Natural killer cell treated with Interleukin-12 subunit alpha and Interleukin-12 subunit beta and Interleukin-15 and Interleukin-18, amount 100 ng/mL, for 72 hours (primary cell): ENCODE data around the gene SLC12A8. TPM values are rescaled to one million over a fixed set of nuclear protein-coding genes. Genes with fewer than 3 reads are reported as not detected.

Source experiments
- ATAC-seq, 2 donors: fragments of 150-1000 bp; cut with Tn5 transposase in 1 of 2; sonication (Bioruptor Pico), chemical (Tn5 transposase) in 1 of 2; 2 replicates each; pipeline ENCODE4 v1.10.0; 2021
- DNase-seq: peaks from one replicate; pipeline ENCODE4 v3.0.0; 2022; ENCODE audit warnings: low spot score
- H3K27ac Mint-ChIP-seq, 2 donors: 1 replicate in 1 of 2; 2 replicates in 1 of 2; pipeline ENCODE4 v1.8.0; 2022; ENCODE audit warnings: mixed read lengths in 2 of 2, mild to moderate bottlenecking in 1 of 2, moderate library complexity in 1 of 2
- H3K27me3 Mint-ChIP-seq, 2 donors: 1 replicate in 1 of 2; 2 replicates in 1 of 2; pipeline ENCODE4 v1.8.0; 2022; ENCODE audit warnings: mixed read lengths in 2 of 2
- H3K36me3 Mint-ChIP-seq: one replicate; pipeline ENCODE4 v1.8.0; 2022; ENCODE audit warnings: mixed read lengths
- H3K4me1 Mint-ChIP-seq, 2 donors: 1 replicate in 1 of 2; 2 replicates in 1 of 2; pipeline ENCODE4 v1.8.0; 2022; ENCODE audit warnings: low read depth in 2 of 2, mixed read lengths in 2 of 2, mild to moderate bottlenecking in 1 of 2
- H3K4me3 Mint-ChIP-seq: one replicate; pipeline ENCODE4 v1.8.0; 2022; ENCODE audit warnings: mixed read lengths
- H3K9me3 Mint-ChIP-seq: 2 replicates; pipeline ENCODE4 v1.8.0; 2022; ENCODE audit warnings: mixed read lengths
- total RNA-seq, 2 donors: library from RNA; stranded (reverse); gene quantifications; one replicate each; pipeline ENCODE4 v1.2.3, GENCODE V29; 2022

The SLC12A8 gene
- total RNA-seq, 2 donors from 2014 or later = 2.7 to 4.7 TPM

GRCh38 chr3:125126323-125126722 is 86.2 kb downstream of the SLC12A8 start:
- Mint-ChIP-seq H3K4me1 (peaks cover 48 to 52% of the 10 kb centered on the region in 2 donors), H3K36me3 (no peaks in the 10 kb centered on the region), H3K27ac (peak overlapping the region in 1 of 2 donors; percentile 70), H3K9me3 (no peaks in the 10 kb centered on the region), H3K4me3 (peak overlapping the region; percentile 3), H3K27me3 (no peaks in the 10 kb centered on the region)
- DNase-seq (no peak), ATAC-seq (no peak)

- peak overlapping the region in 1 of 2 donors; percentile 70 for H3K27ac Mint-ChIP-seq
- peak overlapping the region; percentile 21 for H3K4me3 Mint-ChIP-seq
- peaks cover 53 to 57% of the 10 kb centered on the region in 2 donors for H3K4me1 Mint-ChIP-seq
- peak; percentile 76 to 89 for ATAC-seq
- H3K27me3 Mint-ChIP-seq = no peaks in the 10 kb centered on the region
- peak; percentile 76 for DNase-seq
- no peaks in the 10 kb centered on the region for H3K36me3 Mint-ChIP-seq
- no peaks in the 10 kb centered on the region for H3K9me3 Mint-ChIP-seq
Observed at GRCh38 chr3:125125821-125126245, 86.7 kb downstream of the SLC12A8 start.

- DNase-seq = peak; percentile 56
- H3K9me3 Mint-ChIP-seq = no peaks in the 10 kb centered on the region
- ATAC-seq = no peak
- peaks cover 63 to 67% of the 10 kb centered on the region in 2 donors for H3K4me1 Mint-ChIP-seq
- no peaks in the 10 kb centered on the region for H3K27me3 Mint-ChIP-seq
- no peak overlapping the region for H3K27ac Mint-ChIP-seq
- H3K36me3 Mint-ChIP-seq = no peaks in the 10 kb centered on the region
- H3K4me3 Mint-ChIP-seq = no peak overlapping the region
Observed at GRCh38 chr3:125123451-125124305, 88.9 kb downstream of the SLC12A8 start.

DNA sequence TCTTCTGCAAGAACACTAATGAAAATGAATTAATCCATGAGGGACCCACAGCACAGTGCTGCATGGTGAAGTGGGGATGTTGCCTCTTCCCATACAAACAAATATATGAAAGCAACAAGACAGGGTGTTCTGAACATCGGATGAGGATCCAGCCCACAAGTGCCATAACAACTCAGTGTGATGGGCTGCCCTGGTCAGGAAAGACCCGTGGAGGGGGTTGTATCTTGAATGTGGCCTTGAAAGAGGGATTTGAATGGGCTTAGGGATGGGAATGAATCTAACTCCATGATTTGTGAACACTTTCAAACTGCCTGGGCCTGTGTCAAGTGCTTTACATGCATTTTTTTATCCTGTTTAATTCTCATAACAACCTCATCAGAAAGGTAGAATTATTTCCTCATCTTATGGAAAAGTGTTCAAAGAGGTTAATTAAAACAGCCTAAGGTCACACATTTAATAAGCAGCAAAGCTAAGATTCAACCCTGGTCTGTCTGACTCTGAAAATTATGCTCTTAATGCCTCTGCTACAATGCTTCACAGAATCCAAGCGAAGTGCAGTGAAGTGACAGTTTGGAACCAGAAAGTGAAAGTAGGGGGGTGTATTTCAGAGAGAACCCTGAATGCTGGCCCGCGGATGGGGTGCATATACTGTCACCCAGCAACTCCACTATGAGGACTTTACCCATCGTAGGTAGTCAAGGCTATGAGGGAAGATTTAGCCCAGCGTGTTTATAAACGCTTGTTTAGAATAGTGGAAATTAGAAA is 91.1 kb downstream of the SLC12A8 start:
- Mint-ChIP-seq H3K4me1 (peaks cover 64 to 67% of the 10 kb centered on the region in 2 donors), H3K27ac (peak overlapping the region in 1 of 2 donors; percentile 18), H3K4me3 (peak overlapping the region; percentile 43), H3K36me3 (no peaks in the 10 kb centered on the region), H3K27me3 (no peaks in the 10 kb centered on the region), H3K9me3 (no peaks in the 10 kb centered on the region)
- no peak for ATAC-seq
- peak; percentile 53 for DNase-seq

DNA sequence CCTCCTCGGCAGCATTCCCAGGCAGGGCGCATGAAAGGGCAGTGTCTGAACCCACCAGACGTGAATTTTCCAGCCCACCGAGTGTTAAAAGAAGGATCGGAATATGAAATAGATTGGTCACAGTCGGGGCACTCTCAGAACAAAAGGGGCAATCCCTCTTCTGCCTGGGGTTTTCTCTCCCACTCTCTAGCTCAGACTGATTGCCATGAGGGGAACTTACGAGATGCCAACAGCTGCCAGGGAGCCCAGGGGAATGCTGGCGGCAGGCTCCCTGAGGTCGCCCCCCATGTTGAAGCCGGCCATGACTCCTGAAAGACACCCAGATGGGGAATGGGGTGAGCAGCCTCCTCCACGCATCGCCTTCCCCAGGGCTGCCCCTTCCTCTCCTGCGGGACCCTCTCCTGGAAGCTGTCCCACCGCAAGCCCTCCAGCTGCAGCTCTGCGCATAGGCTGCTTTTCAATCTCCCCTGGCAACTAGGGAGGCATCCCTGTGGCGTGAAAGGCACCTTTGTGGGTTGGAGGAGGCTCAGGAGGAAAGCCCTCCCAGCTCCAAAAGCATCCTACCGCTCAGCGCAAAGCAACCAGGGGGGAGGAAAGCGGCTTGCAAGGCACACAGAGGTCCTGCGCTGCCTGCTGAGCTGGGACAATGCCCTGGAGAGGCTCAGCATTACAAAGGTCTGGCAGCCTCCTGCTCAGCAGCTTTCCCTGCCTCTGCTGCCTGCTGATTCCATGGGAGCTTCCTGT is 92.0 kb downstream of the SLC12A8 start:
- ATAC-seq (peak in 1 of 2 donors; percentile 45), DNase-seq (peak; percentile 56)
- peak overlapping the region; percentile 43 for H3K4me3 Mint-ChIP-seq
- H3K4me1 Mint-ChIP-seq = peaks cover 64 to 67% of the 10 kb centered on the region in 2 donors
- H3K9me3 Mint-ChIP-seq = no peaks in the 10 kb centered on the region
- no peaks in the 10 kb centered on the region for H3K27me3 Mint-ChIP-seq
- peak overlapping the region in 1 of 2 donors; percentile 96 for H3K27ac Mint-ChIP-seq
- H3K36me3 Mint-ChIP-seq = no peaks in the 10 kb centered on the region

- Mint-ChIP-seq H3K4me1 (peaks cover 70 to 73% of the 10 kb centered on the region in 2 donors), H3K4me3 (peak overlapping the region; percentile 70), H3K27ac (peak overlapping the region; percentile 67 to 96), H3K9me3 (no peaks in the 10 kb centered on the region), H3K27me3 (no peaks in the 10 kb centered on the region), H3K36me3 (no peaks in the 10 kb centered on the region)
- DNase-seq (peak; percentile 73), ATAC-seq (peak; percentile 86 to 90)
Observed at GRCh38 chr3:125119752-125120378, 92.7 kb downstream of the SLC12A8 start.

GRCh38 chr3:125118600-125118999 is 93.9 kb downstream of the SLC12A8 start:
- Mint-ChIP-seq H3K27ac (peak overlapping the region; percentile 54 to 96), H3K36me3 (no peaks in the 10 kb centered on the region), H3K9me3 (no peaks in the 10 kb centered on the region), H3K27me3 (no peaks in the 10 kb centered on the region), H3K4me3 (peak overlapping the region; percentile 47), H3K4me1 (peaks cover 67 to 71% of the 10 kb centered on the region in 2 donors)
- DNase-seq (peak; percentile 62), ATAC-seq (no peak)

- Mint-ChIP-seq H3K27ac (peak overlapping the region in 1 of 2 donors; percentile 96), H3K4me3 (no peak overlapping the region), H3K4me1 (peaks cover 62 to 64% of the 10 kb centered on the region in 2 donors), H3K27me3 (no peaks in the 10 kb centered on the region), H3K9me3 (no peaks in the 10 kb centered on the region), H3K36me3 (no peaks in the 10 kb centered on the region)
- ATAC-seq (no peak), DNase-seq (peak; percentile 52)
Observed at GRCh38 chr3:125117631-125118191, 94.8 kb downstream of the SLC12A8 start.

GRCh38 chr3:125116311-125117080 is 96.1 kb downstream of the SLC12A8 start:
- H3K9me3 Mint-ChIP-seq = no peaks in the 10 kb centered on the region
- H3K36me3 Mint-ChIP-seq = no peaks in the 10 kb centered on the region
- H3K4me3 Mint-ChIP-seq = peak overlapping the region; percentile 50
- no peak for DNase-seq
- peak overlapping the region; percentile 25 to 84 for H3K27ac Mint-ChIP-seq
- peaks cover 61 to 62% of the 10 kb centered on the region in 2 donors for H3K4me1 Mint-ChIP-seq
- ATAC-seq = no peak
- H3K27me3 Mint-ChIP-seq = no peaks in the 10 kb centered on the region

DNA sequence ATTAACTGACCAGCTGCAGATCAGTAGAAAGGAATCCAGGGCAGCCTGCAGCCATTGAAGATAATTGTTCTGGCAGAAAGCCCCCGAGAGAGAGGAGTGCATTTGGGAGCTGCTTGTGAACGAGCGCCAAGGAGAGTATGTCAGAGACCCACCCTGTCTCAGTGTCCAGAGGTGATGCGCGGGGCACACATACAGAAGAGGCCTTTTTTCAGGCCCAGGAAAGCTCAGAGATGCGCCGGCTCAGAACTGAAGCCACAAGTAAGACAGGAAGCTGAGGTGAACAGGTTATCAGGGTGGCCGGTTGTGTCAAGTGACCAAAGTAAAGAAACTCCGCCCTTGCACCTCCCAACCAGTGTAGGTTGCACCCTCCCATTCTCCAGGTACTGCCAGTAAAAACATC is 96.9 kb downstream of the SLC12A8 start:
- no peaks in the 10 kb centered on the region for H3K9me3 Mint-ChIP-seq
- no peaks in the 10 kb centered on the region for H3K36me3 Mint-ChIP-seq
- H3K4me1 Mint-ChIP-seq = peaks cover 61 to 62% of the 10 kb centered on the region in 2 donors
- H3K27me3 Mint-ChIP-seq = no peaks in the 10 kb centered on the region
- DNase-seq (peak; percentile 61), ATAC-seq (peak in 1 of 2 donors; percentile 44)
- peak overlapping the region; percentile 9 for H3K4me3 Mint-ChIP-seq
- H3K27ac Mint-ChIP-seq = peak overlapping the region in 1 of 2 donors; percentile 84

DNA sequence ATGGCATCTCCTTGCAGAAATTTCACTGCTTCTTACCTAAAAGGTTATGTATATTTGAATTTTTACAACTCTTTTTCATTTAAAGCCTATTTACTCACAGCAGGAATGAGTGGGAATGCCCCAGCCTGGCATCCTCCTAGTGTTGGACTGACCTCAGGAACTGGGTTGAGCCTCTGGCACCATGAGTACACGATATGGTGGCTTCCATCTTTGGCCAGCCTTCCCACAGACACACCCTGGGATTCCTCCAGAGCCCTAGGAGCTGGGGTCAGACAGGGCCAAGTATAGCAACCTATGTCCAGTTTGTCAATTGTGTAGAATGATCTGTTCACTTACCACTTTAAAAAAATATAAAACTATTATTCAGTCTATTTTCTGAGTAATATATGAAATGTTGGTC is 99.6 kb downstream of the SLC12A8 start:
- Mint-ChIP-seq H3K27ac (peak overlapping the region in 1 of 2 donors; percentile 21), H3K36me3 (no peaks in the 10 kb centered on the region), H3K4me1 (peaks cover 59 to 63% of the 10 kb centered on the region in 2 donors), H3K4me3 (no peak overlapping the region), H3K27me3 (no peaks in the 10 kb centered on the region), H3K9me3 (peaks cover 2% of the 10 kb centered on the region)
- ATAC-seq (no peak), DNase-seq (no peak)

DNA sequence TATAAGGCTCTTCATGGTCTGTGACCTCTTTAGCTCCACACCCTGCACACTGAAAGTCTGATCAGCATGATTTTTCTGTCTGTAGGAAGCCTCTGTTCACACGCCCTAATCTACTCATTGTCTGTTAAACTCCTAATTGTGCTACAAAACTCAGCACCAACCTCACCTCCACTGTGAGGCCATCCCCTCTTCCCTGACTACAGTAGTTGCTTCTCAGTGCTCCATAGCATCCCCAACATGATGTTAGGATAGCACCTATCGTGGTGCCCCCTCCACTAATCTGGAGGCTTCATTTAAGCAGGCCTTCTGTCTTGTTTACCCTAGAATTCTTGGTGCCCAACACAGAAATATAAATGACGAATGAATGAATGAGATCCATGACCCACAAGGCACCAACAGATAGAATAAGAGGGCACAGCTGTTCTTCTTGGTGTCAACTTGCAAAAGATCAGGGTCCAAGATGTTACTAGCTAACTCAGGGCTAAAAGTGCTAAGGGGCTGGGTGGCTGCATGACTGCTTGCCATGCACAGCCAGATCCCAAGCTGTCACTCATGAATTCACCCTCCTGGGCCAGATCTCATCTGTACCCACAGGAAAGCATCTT is 101.6 kb downstream of the SLC12A8 start:
- Mint-ChIP-seq H3K9me3 (peaks cover 2% of the 10 kb centered on the region), H3K4me3 (peak overlapping the region; percentile 38), H3K4me1 (peaks cover 48 to 58% of the 10 kb centered on the region in 2 donors), H3K27ac (peak overlapping the region; percentile 12 to 18), H3K27me3 (no peaks in the 10 kb centered on the region), H3K36me3 (no peaks in the 10 kb centered on the region)
- ATAC-seq (no peak), DNase-seq (no peak)
